HG02943 (cell line): ENCODE results near the gene NAA60.
"Not testable (repeated sequence)": the region's sequence is repeated elsewhere in the genome, so short reads cannot be mapped to it uniquely, and the experiment has no call there.

Source experiments
- ATAC-seq: cut with Tn5 transposase; IDR thresholded peaks from one replicate; pipeline ENCODE4 v1.9.1; 2021; ENCODE audit warnings: mild to moderate bottlenecking, low read depth, moderate library complexity; ENCODE audit not compliant: unreplicated experiment

Gene NAA60

GRCh38 chr16:3481696-3482658 lies 38.5 kb downstream of the NAA60 start:
- ATAC-seq: no peak

- no peak for ATAC-seq
These were observed 39.3 kb downstream of the NAA60 start for GRCh38 chr16:3482659-3483241.

- ATAC-seq: no peak
These were observed 41.0 kb downstream of the NAA60 start for GRCh38 chr16:3484318-3485096.

GRCh38 chr16:3485097-3485745 lies 41.7 kb downstream of the NAA60 start:
- no peak for ATAC-seq

DNA sequence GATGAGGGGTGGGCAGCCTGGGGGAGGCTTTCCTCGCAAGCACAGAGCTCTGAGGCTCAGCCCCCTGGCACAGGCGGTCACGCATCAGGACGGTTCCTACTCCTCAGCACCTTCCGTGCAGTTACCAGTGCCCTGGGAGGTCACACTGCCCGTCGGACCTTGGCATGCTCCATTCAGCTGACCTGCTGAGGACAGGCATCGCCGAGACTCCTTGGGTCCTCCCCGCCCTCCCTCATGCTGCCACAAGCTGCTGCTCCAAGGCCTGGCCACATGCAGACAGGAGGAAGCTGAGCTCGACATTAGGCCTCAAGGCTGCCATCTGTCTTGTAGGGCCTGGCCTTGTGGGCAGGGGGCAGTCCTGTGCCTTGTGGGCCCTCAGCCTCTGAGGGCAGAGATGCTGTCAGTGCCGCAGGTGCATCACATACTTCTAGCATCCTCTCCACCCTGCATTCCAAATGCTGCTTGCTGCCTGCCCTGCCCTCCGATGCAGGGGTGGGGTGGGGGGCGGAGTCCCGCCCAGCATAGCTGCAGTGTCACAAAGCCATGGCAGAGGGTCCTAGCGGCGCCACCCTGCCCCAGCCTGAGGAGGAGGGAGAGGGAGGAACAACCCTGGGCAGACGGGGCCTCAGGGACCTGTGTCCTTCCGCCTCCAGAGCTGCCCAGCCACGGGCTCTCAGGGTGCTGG lies 42.5 kb downstream of the NAA60 start:
- ATAC-seq: no peak

DNA sequence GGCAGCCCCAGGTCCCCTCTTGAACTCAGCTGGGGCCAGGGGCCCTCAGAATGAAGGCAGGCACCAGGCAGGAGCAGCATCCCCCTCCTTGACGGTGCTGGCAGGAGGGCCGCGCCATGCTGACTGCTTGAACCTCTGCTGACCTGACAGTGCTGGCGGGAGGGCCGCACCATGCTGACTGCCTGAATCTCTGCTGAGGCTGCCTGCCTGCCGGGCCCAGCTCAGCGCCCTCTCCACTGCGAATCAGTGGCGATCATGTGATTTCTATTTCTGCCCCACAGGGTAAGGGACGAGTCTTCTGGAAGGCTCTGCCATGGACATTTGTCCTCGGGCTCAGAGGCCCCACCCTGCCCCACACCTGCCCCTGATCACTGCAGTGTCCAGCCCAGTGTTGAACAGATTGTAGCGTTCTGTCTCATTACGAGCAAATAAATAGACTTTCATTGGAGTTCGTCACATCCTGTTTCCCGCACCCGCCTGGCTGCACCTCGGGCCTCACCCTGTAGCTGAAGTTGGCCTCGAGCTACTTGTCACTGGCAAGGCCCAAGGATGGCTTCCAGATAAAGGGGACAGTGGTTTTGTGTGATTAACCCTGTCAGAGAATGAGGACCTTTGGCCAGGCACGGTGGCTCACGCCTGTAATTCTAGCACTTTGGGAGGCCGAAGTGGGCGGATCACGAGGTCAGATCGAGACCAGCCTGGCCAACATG lies 43.2 kb downstream of the NAA60 start:
- ATAC-seq: no peak

GRCh38 chr16:3487521-3488410 lies 44.3 kb downstream of the NAA60 start:
- ATAC-seq: no peak

DNA sequence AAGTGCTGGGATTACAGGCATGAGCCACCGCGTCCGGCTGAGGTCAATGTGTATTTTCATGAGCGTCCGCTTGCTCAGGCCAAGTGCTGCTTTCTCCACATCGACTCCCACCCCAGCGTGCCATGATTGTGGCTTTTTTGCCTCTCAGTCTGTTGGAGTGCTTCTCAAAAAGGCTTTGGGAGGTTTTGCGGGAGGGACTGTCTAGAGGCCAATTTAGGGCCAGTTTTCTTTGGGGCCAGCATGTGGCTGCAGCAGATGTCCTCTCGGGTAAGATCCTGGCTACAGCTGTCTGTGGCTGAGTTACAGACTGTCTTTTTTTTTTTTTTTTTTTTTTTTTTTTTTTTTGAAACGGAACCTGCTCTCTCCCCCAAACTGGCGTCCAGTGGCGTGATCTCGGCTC lies 45.3 kb downstream of the NAA60 start:
- no peak for ATAC-seq

GRCh38 chr16:3490911-3491629 lies 47.6 kb downstream of the NAA60 start:
- no peak for ATAC-seq

DNA sequence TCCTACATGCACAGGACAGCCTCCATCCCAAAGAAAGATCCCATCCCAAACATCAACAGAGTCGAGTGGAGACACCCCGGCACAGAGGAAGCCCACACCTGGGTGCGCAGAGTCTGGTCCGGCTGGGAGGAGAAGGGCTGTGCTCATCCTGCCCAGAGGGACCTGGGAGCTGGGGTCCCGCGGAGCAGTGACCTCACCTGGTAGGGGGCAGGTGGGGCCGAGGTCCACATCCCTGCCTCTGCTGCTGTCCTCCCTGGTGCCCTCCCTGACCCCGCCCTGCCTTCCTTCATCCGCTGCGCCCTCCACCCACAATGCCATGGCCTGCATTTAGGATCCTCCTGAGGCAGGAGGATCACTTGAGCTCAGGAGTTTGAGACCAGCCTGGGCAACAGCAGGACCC lies 48.9 kb downstream of the NAA60 start:
- ATAC-seq: no peak

DNA sequence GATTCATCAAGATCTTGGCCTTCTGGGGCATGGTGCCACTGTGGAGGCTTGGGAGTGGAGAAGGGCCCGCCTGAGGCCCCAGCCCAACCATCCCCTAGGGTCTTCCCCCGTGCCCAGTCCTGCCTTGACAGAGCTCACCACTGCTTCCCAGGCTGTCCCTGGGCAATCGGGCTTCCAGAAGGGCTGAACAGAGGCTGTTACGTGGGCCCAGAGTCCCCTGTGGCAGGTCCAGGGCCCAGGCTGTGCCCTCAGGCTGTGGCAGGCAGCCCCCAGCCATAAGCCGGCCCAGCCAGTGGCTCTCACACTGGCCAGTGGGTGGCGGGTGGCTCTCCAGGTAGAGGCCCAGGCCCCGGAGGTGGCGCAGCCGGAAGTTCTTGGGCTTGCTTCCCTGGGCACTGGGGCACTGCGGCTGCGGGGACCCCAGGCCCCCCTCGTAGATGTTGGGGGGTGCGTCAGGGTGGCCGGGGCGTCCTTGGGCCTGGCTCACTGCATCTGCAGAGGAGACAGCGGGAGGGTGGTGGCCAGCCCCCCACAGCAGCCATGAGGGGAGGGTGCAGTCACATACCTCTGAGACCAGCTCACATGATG lies 51.0 kb downstream of the NAA60 start:
- ATAC-seq: no peak

DNA sequence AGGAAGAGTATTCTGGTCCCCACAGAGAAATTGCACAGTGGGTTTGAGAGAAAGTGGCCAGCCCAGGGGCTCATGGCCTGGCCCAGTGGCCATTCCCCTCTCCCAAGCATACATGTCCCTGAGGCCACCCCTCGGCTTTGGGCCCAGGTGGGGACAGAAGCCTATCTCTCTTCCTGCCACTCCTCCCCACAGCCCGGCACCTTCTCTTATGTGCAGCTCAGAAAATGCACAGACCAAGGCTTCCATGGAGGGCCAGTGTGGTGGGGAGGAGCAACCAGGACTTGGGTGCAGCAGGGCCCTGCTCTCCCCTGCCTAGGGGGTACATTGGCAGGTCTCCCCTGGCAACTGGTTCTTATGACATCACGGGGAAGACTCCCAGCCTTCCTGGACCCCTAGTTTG lies 51.7 kb downstream of the NAA60 start, which contains the start of gene C16orf90:
TSS of gene C16orf90 (minus strand) at position 314 of the 400 bp plus-strand sequence. CDS start at position 246, 68 bp downstream.
- ATAC-seq: no peak

DNA sequence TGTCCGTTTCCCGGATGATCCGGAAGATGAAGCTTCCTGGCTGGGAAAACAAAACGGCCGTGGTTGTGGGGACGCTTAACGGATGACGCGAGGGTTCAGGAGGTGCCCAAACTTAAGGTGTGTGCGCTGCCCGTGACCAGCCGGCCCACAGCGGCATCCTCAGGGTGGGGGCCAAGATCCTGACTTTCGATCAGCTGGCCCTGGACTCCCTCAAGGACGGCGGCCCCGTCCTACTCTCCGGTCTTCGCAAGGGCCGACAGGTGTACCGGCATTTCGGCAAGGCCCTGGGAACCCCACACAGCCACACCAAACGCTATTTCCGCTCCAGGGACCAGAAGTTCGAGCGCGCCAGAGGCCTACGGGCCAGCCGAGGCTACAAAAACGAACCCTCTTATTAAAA lies 52.9 kb downstream of the NAA60 start:
- ATAC-seq: no peak

DNA sequence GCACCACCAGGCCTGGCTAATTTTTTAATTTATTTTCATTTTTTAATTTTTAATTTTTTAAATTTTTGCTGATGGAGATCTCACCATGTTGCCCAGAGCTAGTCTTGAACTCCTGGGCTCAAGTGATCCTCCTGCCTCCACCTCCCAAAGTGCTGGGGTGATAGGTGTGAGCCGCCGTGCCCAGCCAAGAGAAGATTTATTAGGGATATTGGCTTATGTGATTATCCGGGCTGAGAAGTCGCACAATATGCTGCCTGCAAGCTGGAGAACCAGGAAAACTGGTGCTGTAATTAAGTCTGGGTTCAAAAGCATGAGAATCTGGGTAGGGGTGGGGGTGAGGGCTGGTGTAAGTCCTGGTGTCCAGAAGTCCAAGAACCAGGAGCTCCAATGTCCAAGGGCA lies 54.3 kb downstream of the NAA60 start:
- no peak for ATAC-seq

DNA sequence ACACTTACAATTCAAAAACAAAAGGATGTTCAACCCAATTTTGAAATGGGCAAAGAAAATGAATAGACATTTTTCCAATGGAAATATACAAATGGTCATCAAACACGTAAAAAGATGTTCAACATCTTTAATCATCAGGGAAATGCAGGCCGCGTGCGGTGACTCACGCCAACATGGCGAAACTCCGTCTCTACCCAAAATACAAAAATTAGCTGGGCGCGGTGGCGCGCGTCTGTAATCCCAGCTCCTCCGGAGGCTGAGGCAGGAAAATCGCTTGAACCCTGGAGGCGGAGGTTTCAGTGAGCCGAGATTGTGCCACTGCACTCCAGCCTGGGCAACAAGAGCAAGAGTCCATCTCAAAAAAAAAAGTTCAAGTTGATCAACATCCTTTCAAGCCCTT lies 55.5 kb downstream of the NAA60 start:
- ATAC-seq: no peak

DNA sequence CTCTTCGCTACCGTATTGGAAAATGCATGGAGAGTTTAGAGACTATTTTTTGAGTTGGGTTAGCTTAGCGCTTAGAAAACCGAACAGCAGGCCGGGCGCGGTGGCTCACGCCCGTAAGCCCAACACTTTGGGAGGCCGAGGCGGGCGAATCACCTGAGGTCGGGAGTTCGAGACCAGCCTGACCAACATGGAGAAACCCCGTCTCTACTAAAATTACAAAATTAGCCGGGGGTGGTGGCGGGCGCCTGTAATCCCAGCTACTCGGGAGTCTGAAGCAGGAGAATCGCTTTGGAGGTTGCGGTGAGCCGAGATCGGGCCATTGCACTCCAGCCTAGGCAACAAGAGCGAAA lies 57.9 kb downstream of the NAA60 start:
- ATAC-seq: not testable (repeated sequence)

GRCh38 chr16:3501783-3502400 lies 58.4 kb downstream of the NAA60 start:
- ATAC-seq: no peak
